ENCODE measurements around the gene CCL2.

CCL2 gene

DNA sequence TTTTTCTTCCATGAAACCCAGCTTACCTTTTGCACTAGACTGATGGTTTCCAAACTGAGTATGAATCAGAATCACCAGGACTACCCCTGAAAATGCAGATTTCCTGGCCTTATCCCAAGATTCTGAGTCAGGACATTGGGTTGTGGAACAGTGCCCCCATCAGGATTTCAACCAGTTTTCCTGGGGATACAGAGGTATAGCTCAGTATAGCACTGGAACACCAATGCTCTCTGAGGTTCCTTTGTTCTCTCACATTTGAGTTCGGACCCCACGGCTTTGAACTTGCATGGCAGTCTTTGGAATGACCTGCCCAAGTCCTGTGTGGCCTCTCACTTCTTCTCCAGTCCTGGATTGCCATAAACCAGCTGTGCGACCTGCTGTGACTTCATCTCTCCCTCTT lies 51.4 kb downstream of the CCL2 start:
- H3K27ac ChIP-seq (ENCODE audit: low read depth, low read length), result no peak overlapping the region
- no peak overlapping the region for H3K9ac ChIP-seq (ENCODE audit: low read length)
- no peaks in the 10 kb centered on the region for H3K27me3 ChIP-seq (ENCODE audit: low read length)
- no peaks in the 10 kb centered on the region for H3K79me2 ChIP-seq (ENCODE audit: insufficient read depth, low read length)
- no peak overlapping the region for H3K4me2 ChIP-seq (ENCODE audit: low read depth, low read length, poor library complexity, severe bottlenecking)
- no peaks in the 10 kb centered on the region for H3K9me2 ChIP-seq (replicated peaks; ENCODE audit: insufficient read depth, low read length)
- no peaks in the 10 kb centered on the region for H4K20me1 ChIP-seq (ENCODE audit: low read depth, low read length)
- no peaks in the 10 kb centered on the region for H3F3A ChIP-seq (ENCODE audit: insufficient read depth)
- no peaks in the 10 kb centered on the region for H3K36me3 ChIP-seq (ENCODE audit: low read length)
- H3K9me3 ChIP-seq (ENCODE audit: insufficient read depth, low read length), result no peaks in the 10 kb centered on the region
- no peak for TF ChIP-seq EZH2phosphoT487 (conservative IDR thresholded peaks at IDR 0.05; ENCODE audit: low read length)
- TF ChIP-seq, protein P1, sequence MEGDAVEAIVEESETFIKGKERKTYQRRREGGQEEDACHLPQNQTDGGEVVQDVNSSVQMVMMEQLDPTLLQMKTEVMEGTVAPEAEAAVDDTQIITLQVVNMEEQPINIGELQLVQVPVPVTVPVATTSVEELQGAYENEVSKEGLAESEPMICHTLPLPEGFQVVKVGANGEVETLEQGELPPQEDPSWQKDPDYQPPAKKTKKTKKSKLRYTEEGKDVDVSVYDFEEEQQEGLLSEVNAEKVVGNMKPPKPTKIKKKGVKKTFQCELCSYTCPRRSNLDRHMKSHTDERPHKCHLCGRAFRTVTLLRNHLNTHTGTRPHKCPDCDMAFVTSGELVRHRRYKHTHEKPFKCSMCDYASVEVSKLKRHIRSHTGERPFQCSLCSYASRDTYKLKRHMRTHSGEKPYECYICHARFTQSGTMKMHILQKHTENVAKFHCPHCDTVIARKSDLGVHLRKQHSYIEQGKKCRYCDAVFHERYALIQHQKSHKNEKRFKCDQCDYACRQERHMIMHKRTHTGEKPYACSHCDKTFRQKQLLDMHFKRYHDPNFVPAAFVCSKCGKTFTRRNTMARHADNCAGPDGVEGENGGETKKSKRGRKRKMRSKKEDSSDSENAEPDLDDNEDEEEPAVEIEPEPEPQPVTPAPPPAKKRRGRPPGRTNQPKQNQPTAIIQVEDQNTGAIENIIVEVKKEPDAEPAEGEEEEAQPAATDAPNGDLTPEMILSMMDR (IDR thresholded peaks at IDR 0.05; ENCODE audit: insufficient read depth, low read length, poor library complexity, severe bottlenecking), result no peak
- no peak overlapping the region for H3K4me3 ChIP-seq (ENCODE audit: insufficient read depth, low read length, poor library complexity, severe bottlenecking)
- H2AFZ ChIP-seq (ENCODE audit: low read depth, low read length, severe bottlenecking), result no peak overlapping the region

Data from SU-DHL-6 (cell line).